ENCODE data around the gene CRACR2A.

Gene CRACR2A

GRCh38 chr12:3594966-3595365, 157.9 kb downstream of the CRACR2A start:
- no peak for DNase-seq

- DNase-seq: no peak
These were observed 158.9 kb downstream of the CRACR2A start for GRCh38 chr12:3593906-3594483.

DNA sequence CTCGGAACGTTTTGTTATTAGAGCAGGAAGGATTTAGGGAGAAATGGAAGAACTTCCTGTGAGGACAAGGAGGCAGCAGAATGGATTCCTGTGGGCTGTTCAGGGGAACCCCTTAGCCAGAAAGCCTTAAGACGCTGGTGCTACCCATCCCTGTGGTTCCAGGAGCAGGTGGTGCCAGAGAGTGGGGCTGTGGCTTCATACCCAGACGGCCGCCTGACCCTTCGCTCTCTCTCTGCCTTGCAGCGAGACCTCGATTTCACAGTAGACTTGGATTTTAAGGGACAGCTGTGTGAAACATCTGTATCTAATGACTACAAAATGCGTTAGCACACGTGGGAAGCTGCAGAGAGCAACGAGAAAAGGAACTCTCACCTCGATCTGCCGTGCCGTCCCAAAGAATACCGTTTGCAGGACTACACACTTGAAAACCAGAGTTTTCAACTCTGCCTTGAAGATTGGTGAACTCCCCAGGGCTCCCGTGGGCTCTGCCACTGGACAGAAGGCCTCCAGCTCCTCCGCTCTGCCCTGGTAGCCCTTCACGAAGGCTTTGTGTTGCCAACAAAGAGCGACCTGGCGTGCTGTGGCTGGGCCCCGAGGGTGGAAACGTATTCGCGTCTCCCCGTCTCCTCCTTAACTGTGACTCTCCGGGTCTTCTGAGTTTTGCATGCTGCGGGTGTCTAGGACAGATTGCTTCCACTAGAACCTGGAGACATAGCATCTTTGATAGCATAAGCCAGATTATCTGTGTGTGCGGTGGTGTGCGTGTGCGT, 159.9 kb downstream of the CRACR2A start:
- DNase-seq: no peak

- DNase-seq: no peak
These were observed 163.2 kb downstream of the CRACR2A start for GRCh38 chr12:3589745-3590144.

DNA sequence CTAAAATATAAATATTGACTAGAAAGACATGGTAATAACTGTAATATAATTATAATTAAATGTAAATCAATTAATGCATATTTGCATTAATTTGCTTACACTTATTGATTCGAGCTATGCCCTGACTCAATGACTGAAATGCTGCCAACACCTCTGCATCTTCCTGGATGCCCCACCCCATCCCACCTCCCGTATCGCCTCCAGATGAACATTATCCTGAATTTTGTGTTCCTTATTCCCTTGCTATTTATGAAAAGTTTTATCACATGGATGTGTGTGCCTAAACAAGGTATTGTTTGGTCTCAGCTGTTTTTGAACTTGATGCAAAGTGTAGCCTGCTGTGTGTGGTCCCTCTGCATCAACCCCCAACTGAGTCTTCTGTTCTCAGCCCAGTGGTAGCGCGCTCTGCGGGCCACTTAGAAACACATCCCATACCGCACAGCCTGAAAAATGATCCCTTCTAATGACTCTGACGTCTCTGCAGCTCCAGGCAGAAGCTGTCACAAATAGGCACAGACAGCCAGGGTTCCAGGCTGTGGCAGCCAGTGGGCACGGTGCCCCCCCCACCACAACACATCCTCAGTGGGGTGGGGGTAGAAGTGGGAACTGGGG, 165.4 kb downstream of the CRACR2A start:
- DNase-seq: no peak

DNA sequence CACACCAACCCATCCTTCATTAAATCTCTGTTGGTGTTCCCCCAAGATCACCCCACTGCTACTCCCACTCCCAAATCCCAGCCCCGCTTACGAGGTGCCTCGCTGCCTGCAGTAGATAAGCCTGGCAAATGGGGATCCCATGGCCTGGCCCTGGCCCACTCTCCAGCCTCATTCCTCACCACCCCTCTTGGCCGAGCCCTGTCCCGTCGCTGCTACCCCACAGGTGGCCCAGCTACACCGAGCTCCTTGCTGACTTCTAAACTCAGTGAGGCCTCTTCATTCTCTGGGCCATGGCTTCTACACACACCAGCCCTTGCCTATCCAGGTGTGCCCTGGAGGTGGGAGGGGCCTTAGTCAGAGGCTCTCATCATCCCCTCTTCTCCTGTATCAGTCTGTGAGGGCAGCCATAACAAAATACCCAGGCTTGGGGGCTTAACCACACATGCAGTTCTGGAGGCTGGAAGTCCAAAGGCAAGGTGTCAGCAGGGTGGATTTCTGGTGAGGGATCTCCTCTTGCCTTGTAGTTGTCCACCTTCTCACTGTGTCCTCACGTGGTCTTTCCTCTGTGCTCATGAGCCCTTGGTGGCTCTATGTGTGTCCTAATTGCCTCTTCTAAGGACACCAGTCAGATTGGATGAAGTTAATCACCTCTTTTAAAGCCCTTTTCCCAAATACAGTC, 169.1 kb downstream of the CRACR2A start:
- DNase-seq: no peak

- no peak for DNase-seq
These were observed 172.7 kb downstream of the CRACR2A start for GRCh38 chr12:3580094-3580749.

- no peak for DNase-seq
These were observed 173.3 kb downstream of the CRACR2A start for GRCh38 chr12:3579446-3580093.

DNA sequence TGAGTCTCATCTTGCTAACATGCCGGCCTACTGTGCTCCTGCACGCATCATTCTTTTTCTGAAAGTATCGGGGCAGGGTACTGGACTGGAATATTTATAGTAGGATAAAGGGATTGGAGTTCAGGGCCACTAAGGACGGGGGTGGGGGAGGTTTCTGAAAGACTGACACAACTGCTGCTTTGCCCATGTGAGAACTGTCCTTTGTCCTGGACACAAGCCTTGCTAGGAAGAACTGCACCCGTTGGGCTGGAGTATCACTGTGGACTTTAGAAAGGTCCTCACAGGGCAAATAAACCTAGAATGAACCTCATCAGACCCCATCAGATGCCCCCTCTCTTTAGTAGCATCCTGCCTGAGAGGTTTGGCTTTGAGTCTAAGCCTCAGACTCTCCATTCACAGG, 174.4 kb downstream of the CRACR2A start:
- no peak for DNase-seq

DNA sequence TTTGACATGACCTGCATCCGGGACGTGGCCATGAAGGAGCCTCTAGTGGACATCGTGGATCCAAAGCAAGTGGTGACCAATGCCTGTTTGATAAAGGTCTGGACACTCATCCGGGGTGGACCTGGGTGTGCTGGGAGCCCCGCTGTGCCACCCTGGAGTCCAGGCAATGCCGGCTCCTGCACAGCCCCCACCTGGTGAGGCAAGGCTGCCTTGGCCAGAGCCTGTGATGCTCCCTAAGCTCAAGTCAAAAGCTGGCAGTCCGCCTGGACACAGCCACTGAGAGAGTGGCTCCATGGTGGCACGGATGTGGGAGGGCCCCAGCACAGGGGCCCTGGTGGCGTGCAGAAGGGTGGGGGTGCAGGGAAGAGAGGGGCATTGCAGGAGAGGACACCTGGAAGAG, 176.0 kb downstream of the CRACR2A start:
- DNase-seq: no peak

GRCh38 chr12:3574986-3575385, 177.9 kb downstream of the CRACR2A start:
- DNase-seq: no peak

DNA sequence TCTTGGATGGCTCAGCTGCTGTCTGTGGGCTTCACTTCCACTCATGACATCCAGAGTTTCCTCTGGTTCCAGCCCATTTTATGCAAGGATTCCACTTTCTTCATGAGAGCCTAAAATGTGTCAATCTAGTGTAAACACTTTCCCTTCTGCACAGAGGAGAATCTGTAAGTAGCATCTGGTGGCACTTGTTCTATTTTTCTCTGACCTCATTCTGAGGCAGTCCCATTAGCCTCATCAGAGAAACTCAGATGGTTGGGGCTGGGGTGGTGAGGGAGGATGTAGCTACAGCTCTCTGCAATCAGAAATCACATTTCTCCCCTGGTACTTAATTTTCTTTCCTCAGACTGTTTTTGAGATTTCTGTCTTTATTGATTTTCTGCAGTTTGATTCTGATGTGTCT, 180.3 kb downstream of the CRACR2A start:
- DNase-seq: no peak

DNA sequence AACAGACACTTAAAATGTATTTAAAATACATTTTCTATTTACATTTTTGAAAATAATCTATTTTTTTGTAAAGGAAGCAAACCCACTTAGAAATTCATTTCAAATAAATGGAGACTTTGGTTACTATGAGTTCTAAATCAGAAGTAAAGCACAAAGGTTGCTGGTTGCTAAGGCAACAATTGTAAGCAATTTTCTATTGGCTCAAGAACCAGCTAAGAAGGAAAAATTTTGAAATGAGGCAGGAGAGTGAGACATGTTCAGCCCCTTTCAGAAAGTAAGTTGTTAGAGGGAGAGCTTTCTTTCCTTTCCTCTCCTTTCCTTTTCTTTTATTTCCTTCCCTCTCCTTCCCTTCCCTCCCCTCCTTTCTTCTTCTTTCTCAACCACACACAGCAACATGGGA, 181.2 kb downstream of the CRACR2A start:
- no peak for DNase-seq

DNA sequence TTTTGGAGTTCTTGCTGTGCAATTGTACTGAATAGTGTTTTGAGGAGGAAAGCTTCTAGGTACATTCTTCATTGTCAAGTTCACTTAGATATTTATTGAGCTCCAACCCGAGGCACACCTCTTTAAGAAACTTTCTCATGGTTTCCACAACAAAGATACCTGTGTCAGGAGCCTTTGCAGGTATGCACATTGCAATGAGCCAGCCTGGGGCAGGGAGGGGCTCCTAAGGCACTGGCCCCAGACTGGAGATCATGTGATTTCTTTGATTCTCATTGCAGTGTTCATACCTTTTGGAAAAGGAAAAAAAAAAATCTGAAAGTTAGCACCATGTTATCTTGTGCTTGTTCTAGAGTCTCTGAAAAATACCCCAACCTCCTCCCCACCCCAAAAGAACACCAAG, 181.6 kb downstream of the CRACR2A start:
- DNase-seq: no peak

- no peak for DNase-seq
These were observed 184.2 kb downstream of the CRACR2A start for GRCh38 chr12:3568695-3569094.

- no peak for DNase-seq
These were observed 186.9 kb downstream of the CRACR2A start for GRCh38 chr12:3565985-3566384.
